GM21526 (cell line): ENCODE results near the gene NCK1.
"Not testable (repeated sequence)": the region's sequence is repeated elsewhere in the genome, so short reads cannot be mapped to it uniquely, and the experiment has no call there.

Source experiments
- ATAC-seq: cut with Tn5 transposase; IDR thresholded peaks from one replicate; pipeline ENCODE4 v1.9.1; 2021; ENCODE audit warnings: moderate library complexity; ENCODE audit not compliant: unreplicated experiment, low FRiP score

Gene NCK1

GRCh38 chr3:136979204-136979603 lies 117.2 kb downstream of the NCK1 start:
- no peak for ATAC-seq

- no peak for ATAC-seq
Measured at GRCh38 chr3:136979684-136980083, 117.7 kb downstream of the NCK1 start.

- ATAC-seq: no peak
Measured at GRCh38 chr3:136982033-136982432, 120.0 kb downstream of the NCK1 start.

GRCh38 chr3:136982520-136983138 lies 120.6 kb downstream of the NCK1 start:
- ATAC-seq: no peak

GRCh38 chr3:136984837-136985236 lies 122.8 kb downstream of the NCK1 start:
- ATAC-seq: no peak

- not testable (repeated sequence) for ATAC-seq
Measured at GRCh38 chr3:136987398-136987980, 125.5 kb downstream of the NCK1 start.

- ATAC-seq: no peak
Measured at GRCh38 chr3:136988651-136989050, 126.6 kb downstream of the NCK1 start.

- ATAC-seq: no peak
Measured at GRCh38 chr3:136989781-136990524, 127.9 kb downstream of the NCK1 start.

- ATAC-seq: no peak
Measured at GRCh38 chr3:136990826-136991225, 128.8 kb downstream of the NCK1 start.

- ATAC-seq: no peak
Measured at GRCh38 chr3:136992115-136992514, 130.1 kb downstream of the NCK1 start.

- no peak for ATAC-seq
Measured at GRCh38 chr3:136994772-136995516, 132.9 kb downstream of the NCK1 start.

- no peak for ATAC-seq
Measured at GRCh38 chr3:136995652-136996051, 133.6 kb downstream of the NCK1 start.
